GM18498 (cell line): ENCODE data around the gene ADAMTS2.
"Not testable (repeated sequence)": the region's sequence is repeated elsewhere in the genome, so short reads cannot be mapped to it uniquely, and the experiment has no call there.

Source experiments
- ATAC-seq: cut with Tn5 transposase; IDR thresholded peaks from one replicate; pipeline ENCODE4 v1.9.1; 2021; ENCODE audit warnings: mild to moderate bottlenecking, moderate library complexity; ENCODE audit not compliant: unreplicated experiment

Gene ADAMTS2

DNA sequence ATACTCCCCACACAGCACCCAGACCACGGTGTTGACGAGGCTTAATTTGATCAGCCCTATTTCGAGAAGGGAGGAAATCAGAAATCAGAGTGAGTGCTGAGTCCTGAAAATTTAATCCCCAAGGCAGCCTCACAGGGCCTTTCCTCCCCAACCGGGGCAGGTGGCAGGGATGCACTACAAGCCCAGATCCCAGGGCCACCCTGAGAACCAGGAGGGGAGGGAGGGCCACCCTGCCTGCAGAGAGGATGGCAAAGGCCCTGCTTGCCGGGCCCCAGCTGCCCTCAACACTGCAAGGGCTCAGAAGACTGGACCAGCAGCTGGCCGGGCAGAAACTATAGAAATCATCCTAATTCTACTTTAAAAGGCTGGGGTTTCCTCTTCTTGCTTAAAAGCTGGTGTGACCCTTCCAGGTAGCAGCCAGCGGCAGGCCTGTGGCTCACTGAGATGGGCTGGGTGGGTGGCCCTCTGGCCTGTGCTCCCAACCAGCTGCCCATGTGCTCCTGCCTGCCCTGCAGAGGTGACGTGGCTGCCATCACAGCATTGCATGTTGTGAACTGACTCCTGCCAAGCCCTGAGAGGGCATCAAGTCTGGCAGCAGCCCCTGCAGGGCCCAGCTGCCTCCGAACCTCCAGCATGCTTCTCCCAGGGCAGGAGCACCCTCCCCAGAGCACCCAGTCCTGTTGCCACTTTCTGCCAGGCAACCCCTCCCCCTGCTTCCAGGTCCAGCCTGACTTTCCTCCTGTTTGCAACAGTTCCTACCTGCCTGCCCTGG, 122.8 kb downstream of the ADAMTS2 start:
- ATAC-seq: no peak

DNA sequence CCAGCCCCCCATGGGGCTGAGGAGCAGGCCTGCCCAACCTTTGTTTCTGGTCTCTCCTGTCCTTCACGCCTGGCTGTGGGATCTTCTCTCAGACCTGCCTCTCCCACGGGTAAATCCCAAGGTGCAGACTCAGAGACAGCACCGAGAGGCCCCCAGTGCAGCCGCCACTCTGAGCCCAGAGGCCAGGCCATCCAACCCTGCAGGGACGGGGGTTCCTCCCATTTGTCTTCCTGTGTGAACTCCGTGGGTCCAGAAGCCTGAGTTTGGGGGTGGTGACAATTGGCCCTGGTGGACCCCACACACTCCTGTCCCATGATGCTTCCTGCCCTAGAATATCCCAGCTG, 123.4 kb downstream of the ADAMTS2 start:
- no peak for ATAC-seq

DNA sequence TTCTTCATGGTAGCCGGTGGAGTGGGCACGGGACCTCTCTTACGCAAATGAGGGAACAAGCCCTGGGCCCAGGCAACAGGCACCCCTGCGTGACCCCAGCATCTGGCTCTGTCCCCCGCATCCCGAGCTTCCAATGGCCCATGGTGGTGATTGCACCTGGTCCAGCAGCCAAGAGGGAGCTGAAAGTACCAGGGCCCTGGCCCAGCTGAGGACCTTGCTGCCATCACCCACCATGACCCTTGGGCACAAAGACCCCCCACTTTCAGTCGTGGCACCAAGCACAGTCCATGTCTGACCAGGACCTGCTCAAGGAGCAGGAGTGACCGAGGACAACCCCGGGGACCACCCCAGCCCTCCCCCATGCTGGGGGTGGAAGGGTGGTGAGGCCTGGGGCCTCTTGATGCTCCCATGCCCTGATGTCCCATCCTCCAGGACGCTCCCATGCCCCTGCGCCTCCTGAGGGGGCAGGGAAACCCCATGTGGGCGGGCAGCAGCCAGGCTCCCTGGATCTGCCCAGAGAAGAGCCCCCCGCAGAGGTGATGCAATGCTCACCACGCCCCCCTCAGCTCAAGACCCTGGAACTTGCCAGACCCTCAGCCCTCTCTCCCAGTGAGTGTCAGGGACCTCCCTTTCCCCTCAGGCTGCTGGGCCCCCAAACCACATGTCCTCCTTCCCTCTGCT, 123.9 kb downstream of the ADAMTS2 start:
- no peak for ATAC-seq

DNA sequence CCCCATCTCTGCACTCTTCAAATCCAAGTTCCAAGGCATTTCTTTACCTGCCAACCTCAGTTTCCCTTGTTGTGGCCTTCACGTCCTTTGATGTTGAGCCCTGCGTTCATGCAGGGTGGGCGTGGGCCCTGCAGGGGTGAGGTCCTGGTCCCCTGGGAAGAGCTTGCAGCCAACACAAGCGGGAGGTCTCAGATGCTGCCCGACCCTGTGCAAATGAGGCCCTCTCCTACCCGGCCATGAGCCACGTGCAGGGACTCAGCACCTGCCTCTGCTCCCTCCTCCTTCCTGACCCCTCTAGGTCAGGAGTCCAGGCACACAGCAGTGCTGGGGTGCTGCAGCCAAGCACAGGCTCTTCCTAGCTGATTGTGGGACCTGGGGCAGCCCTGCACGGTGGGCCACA, 124.5 kb downstream of the ADAMTS2 start:
- no peak for ATAC-seq

DNA sequence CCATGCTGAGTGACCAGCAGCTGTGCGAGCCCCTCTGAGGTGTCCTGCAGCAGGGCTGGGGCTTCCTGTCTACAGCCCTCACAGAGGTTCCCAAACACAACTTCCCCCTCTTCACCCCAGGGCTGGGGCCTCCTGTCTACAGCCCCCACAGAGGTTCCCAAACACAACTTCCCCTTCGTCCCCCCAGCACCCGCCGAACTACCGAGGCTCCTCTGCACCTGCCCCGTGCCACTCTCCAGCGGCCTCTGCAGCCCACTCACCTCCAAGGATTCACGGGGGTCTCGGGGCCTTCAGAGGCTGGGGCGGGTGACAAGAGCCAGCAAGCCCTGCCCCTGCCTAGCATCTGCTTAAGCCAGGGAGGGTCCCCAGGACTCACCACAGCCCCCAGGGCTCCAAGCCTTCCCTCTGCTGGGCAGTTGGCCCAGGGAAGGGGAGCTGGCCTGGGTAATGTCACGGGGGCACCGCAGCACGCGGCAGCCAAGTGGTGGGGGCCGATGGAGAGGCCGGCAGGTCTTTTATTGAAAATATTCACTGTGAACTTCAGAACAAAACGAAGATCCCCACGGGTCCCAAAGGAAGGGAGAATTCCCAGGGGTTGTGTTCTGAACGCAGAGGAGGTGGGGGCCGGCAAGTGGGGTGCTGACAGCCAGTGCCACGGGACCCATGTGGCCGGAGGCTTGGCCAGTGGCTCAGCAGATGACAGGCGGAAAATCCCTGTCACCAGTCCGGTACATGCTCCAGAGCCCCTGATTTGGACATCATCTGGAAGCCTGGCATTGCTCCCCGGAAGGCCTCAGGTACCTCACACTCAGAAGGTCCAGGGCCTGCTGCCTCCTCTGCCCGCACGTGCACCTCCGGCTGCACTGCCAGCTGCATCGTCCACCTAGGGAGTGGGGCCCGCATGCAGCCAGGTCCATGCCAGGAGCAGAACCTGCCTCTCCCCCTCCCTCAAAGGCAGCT, 125.3 kb downstream of the ADAMTS2 start:
- no peak for ATAC-seq

DNA sequence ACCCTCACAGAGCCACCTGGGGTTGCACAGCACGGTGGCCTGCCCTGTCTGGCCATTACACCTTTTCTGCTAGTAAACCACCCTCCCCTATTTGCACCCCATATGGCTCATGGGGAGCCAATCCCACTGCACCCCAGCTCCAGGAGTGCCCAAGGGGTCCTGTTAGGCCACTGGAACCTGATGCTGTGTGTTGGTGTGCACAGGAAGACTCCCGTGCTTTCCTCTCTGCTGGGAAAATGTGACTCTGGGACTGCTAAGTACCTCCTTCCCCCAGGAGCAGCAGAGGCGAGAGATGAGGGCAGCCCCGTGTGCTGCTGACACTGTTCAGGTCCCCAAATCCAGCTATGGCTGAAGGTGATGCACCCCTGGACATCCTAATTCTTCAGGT, 126.3 kb downstream of the ADAMTS2 start:
- no peak for ATAC-seq

DNA sequence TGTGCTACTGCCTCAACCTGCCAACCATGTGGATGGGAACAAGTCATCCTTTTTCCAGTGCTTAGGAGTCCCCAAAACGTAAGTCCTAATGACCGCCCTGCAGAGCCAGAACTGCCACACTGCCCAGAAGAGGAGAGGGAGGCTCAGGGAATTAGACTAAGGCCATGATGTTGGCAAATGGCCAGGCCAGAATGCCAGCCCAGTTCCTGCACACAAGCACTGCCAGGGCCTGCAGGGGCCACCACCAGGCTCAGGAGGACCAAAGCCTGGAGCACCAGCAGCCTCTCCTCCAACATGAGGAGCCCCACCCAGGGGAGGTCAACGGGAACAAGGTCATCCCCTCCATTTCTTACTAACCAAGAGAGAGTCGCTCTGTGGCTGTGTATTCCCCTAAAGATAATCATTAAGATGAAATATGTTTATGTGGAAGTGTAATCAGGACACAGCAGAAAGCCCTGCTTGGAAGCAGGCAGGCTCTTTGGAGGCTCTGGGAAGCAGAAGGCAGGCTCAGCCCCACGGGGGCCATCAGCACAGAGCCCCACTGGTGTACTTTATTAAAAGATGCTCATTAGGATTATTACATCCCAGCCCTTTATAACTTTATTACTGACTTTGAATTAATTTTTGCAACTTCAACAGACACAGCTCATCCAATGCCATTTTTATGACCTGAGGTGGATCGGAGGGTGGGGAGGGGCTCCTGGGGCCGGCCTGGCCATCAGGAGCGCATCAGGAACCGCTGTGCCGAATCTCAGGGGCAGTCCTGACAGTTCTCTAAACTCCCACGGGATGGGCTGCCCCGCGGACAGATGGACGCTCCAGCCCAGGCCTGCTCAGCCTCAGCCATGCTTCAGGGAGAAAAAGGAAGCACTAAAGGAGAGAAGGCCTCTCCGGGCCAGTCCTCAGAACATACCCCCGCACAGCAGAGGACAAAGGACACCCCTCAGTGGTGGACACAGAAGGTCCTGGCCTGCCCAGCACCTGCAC, 127.0 kb downstream of the ADAMTS2 start:
- ATAC-seq: no peak

DNA sequence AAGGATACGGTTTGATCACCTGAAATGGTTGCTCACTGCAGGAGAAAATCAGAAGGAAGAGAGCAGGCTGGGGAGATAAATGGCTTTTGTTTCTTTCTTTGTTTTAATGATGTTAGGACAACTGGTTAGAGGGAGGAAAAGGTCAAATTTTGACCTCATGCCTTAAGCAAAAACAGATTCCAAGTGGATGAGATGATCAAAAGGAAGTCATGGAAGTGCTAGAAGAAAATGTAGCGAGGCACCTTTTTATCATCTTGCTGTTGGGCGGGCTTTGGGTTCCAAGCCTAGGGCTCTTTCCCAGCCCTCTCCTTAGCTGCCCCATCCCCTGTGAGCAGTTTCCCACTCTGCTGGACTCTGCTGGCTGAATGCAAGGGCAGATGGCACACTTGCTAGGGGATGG, 127.9 kb downstream of the ADAMTS2 start:
- ATAC-seq: no peak

DNA sequence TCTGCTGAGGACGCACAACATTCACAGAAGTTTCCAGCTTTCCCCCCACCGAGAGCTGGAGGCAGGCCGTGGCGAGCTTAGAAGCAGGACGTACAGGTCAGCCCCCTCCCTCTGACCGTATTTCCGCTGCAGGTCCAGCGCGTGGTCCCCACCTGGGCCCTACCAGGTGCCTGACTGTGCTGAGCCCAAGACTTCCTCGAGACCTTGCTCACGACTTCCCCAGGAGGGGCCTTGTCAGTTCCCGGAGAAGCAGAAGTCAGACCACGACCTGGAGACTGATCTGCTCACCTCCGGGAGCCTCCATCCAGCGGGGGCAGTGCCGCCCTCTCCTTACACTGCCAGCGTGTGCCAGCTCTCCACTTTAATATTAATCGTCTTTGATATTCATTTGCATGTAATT, 128.9 kb downstream of the ADAMTS2 start:
- ATAC-seq: not testable (repeated sequence)

DNA sequence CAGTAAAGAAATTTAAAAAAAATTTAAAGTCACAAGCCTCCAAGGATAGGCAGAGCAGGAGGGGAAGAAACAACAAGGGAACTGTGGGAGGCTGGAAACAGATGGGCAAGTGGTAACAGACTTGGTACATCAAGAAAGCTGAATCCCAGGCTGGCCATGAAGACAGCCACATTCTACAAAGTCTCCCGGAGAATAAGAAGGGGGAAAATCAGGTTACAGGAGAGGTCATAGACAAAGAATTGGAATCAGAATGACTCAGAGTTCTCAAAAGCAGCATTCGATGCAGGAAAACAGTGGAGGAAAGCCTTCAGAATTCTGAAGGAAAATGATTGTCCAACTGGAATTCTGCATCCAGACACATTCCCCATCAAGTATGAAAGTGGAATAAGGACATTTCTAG, 129.7 kb downstream of the ADAMTS2 start:
- no peak for ATAC-seq

DNA sequence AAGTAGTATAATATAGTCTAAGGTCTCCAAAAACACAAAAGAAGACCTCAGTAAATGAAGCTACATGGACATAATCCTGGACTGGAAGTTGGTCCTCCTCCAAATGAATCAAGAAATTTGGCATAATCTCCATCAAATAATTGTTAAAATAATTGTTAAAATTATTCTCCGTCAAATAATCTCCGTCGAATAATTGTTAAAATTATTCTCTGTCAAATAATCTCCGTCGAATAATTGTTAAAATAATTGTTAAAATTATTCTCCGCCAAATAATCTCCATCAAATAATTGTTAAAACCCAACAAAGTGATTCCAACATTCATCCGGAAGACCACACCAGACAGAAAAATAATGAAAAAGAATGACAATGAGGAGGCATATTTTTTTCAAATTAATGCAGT, 130.6 kb downstream of the ADAMTS2 start:
- no peak for ATAC-seq

DNA sequence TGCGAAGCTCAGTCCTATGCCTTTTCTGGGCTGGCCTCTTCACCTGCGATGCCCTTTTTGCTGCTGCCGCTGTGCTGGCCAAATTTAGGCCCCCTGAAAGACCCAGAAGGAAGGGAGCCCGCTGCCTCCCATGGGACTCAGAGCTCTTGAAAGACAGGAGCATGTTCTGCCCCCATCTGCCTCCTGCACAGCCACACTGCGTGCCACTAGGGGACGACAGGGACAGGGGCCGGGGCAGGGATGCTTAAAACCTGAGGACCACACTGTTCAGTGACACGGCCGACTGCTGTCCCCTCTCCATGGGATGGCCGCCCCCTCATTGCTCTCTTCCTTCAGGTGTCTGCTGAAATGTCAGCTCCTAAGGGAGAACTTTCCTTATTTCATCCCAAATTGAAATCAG, 132.4 kb downstream of the ADAMTS2 start:
- ATAC-seq: no peak

DNA sequence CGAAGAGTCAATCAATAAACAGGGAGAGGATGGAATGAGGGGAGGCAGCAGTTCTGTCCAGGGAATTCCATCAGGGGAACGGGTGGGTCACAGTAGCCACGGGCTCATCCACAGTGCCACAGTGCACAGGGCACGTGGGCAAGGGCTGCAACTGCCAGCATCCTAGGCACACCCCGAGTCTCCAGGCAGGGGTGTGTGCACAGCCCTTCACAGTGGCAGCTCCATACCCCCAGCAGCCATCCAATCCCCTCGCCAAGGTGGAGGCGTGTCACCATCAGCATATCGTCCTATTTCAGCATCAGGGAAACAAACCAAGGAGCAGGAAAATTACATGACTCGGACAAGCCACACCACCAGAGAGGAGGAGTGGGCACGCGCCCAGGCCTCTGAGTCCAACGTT, 133.6 kb downstream of the ADAMTS2 start:
- ATAC-seq: no peak

DNA sequence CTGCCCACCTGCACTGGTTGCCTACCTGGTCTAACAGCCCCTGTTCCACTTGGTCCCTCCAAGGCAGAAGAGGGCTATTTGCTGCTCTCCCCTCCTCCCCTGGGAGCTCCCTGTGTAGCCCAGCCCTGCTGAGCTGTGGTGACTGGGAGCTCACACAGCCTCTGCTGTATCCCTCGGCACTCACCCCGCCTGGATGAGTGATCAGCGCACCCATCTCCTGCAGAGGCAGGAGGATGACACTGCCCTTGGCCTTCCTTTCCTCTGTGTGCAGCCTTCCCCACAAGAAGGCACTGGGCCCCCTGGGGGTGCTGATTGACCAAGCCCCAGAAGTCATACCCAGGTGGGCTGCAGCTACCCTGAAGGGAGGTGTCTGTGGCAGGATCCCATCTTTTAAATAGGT, 134.2 kb downstream of the ADAMTS2 start:
- ATAC-seq: no peak

DNA sequence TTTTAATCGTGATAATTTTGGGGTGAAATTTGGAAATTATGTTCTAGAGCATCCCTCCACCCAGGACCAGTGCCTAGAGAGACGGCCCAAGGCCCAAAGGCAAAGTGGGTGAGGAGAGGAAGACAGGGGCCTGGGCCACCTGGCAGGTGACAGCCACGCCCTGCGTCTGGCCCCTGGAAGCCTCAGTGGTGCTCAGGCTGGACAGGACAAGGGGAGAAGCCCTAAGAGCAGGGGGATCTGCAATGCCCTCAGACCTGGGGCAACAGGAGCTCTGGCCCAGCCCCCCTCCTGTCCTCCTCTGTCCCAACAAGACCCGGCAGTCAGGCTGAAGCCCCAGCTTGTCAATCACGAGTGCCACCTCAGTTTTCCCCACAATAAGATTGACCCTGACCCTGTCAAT, 134.8 kb downstream of the ADAMTS2 start:
- no peak for ATAC-seq

DNA sequence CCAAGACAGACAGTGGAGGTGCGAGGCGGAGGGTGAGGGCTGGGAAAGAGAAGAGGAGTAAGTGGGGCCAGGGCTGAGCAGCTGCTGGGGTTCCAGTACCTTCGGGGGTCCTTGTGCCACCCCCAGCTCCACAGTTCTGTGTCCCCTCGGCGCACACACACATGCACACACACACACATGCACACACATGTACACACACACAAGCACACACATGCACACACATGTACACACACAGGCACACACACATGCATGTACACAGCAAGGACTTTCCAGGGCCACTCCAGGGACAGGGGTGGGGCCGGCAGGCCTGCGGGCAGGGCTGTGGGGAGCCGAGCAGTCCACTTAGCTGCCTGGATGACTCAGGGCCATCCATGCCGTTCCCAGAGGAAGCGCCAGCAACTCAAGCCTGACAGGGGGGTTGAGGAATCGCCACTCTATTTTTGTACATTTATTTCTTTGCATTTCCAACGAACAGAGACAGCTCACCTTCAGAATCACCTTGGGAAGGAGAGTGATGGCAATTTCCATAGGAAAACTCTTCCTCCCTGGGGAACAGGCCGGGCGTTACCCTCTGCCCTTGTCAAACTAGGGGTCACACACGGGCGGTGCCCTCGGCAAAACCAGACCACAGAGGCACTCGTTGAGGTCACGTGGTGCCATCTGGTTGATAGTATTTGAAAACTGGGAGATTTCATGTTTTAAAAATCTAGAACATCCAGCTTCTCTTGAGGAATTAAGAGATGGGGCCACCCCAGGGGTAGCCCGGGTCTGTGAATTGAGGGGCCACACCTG, 135.7 kb downstream of the ADAMTS2 start:
- no peak for ATAC-seq

DNA sequence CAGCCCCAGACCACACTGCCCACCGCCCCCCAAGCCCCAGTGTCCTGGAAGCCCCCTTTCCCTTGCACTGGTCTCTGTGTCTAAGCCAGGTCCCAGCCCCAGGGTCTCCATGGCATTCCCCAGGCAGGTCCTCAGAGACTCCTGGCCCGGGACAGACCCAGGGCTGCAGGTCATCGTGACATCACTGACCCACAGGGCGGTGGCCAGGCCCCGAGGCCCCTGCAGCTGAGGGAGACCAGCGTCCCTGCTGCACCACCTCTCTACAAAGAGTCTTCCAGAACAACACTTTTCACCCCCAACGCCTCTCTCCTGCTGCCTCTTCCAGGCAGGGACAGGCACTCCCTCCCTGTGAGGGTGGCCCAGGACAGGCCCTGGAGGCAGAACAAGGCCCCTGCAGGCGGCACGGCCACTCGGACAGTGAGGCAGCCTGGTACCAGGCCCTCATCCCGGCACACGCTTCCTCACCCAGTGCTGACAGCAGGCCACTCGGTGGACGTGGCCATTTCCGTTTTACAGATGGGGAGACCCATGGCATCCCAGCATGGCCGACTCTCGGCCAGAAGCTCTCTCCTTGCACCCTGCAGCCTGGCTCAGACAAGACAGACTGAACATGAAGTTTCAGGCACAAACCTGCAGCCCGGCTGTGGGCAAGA, 136.4 kb downstream of the ADAMTS2 start:
- no peak for ATAC-seq

DNA sequence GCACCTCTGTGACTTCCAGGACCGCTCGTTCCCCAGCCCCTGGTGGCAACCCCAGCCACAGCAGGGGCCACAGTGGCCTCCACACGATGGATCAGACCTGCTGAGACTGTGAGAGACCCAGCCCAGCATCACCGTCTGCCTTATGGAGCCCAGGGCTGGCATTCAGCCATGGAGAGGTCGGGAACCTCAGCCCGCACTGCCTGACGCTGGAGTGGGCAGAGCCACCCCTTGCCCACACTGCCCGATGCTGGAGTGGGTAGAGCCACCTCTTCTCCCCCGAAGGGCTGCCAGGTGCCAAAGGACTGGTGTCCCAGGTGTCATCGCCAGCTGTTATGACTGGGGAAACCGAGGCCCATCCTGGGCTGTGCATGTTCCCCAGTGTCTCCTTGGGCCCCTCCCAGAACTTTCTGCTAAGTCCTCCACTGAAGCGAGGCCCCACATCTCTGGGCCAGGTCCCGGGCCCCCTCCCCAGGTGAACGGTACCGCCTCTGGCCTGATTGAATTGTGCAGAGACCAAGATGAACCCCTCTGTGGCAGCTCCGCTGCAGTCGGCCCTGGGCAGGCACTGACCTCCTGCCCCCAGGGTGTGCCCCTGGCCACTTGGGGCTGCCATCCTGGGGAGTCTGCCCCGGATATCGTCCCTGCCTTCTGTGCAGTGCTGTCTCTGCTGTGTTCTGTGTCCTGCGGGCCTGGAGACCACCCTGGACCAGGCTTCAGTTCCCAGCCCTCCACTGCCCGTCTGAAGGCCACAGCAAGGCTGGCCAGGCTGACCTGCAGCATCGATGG, 137.1 kb downstream of the ADAMTS2 start:
- no peak for ATAC-seq
